A673 (cell line): ENCODE measurements around the gene LIMS1.

ENCODE experiments used
- CTCF ChIP-seq: fragments of 300-800, 200-600 bp; sonication (generic); conservative IDR thresholded peaks from 2 replicates; pipeline ENCODE4 v1.5.1; 2017; ENCODE audit warnings: low read depth, mild to moderate bottlenecking, antibody characterized with exemption, low read length, moderate library complexity, mixed read lengths
- EZH2 ChIP-seq: fragments of 200-600 bp; sonication (generic); IDR thresholded peaks from 2 replicates; pipeline ENCODE4 v1.6.1; 2017; ENCODE audit warnings: borderline replicate concordance, low read depth, mild to moderate bottlenecking, mixed read lengths, antibody characterized with exemption, low read length; ENCODE audit not compliant: poor library complexity, severe bottlenecking

- TF ChIP-seq CTCF = no peak
- TF ChIP-seq EZH2 = no peak
Measured at GRCh38 chr2:108588070-108588668, 53.9 kb downstream of the LIMS1 start.
